Activated T-helper 17 cell treated with anti-CD3 and anti-CD28 coated beads, Interleukin-2, amount 50 U/mL, for 72 hours (primary cell): ENCODE measurements around the gene NPR3. TPM values are rescaled to one million over a fixed set of nuclear protein-coding genes. Genes with fewer than 3 reads are reported as not detected.

Experiments used
- ATAC-seq: fragments of 150-1000 bp; cut with Tn5 transposase; replicated peaks from 2 replicates; pipeline ENCODE4 v1.10.0; 2021; ENCODE audit warnings: mild to moderate bottlenecking, moderate library complexity
- H3K27ac Mint-ChIP-seq: one replicate; pipeline ENCODE4 v1.8.0; 2022; ENCODE audit warnings: mixed read lengths
- H3K27me3 Mint-ChIP-seq: one replicate; pipeline ENCODE4 v1.8.0; 2022; ENCODE audit warnings: mixed read lengths
- H3K36me3 Mint-ChIP-seq: one replicate; pipeline ENCODE4 v1.8.0; 2022; ENCODE audit warnings: low read depth, mild to moderate bottlenecking, mixed read lengths
- H3K4me1 Mint-ChIP-seq: one replicate; pipeline ENCODE4 v1.8.0; 2022; ENCODE audit warnings: mixed read lengths
- H3K4me3 Mint-ChIP-seq: one replicate; pipeline ENCODE4 v1.8.0; 2022; ENCODE audit warnings: mild to moderate bottlenecking, mixed read lengths
- H3K9me3 Mint-ChIP-seq: one replicate; pipeline ENCODE4 v1.8.0; 2022; ENCODE audit warnings: mixed read lengths
- total RNA-seq, 2 donors: library from RNA; stranded (reverse); gene quantifications; one replicate each; pipeline ENCODE4 v1.2.3, GENCODE V29; 2022

NPR3 gene
- total RNA-seq, 2 donors from 2014 or later: 0.09 to 0.66 TPM

DNA sequence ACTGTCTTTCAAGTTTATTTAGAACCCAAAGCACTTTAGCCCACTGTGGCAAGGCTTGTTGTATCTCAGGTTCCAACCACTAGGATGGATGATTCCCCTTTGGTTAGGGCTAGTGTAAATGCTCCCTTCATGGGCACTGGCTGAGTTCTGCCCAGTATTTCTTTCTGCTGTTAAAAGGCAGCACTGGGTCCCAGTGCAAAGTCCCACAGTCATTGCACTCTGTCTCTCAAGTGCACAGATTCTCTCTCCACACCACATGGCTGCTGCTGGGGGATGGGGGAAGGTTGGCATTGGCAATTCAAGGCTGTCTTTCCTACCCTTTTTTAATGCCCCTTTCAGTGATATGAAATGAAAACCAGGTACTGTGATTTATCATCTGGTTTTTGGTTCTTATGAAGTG is 7.2 kb upstream of the NPR3 start:
- Mint-ChIP-seq H3K27ac (no peak overlapping the region), H3K4me3 (no peak overlapping the region), H3K27me3 (peaks cover 33% of the 10 kb centered on the region), H3K36me3 (no peaks in the 10 kb centered on the region), H3K9me3 (no peaks in the 10 kb centered on the region), H3K4me1 (no peaks in the 10 kb centered on the region)
- no peak for ATAC-seq

DNA sequence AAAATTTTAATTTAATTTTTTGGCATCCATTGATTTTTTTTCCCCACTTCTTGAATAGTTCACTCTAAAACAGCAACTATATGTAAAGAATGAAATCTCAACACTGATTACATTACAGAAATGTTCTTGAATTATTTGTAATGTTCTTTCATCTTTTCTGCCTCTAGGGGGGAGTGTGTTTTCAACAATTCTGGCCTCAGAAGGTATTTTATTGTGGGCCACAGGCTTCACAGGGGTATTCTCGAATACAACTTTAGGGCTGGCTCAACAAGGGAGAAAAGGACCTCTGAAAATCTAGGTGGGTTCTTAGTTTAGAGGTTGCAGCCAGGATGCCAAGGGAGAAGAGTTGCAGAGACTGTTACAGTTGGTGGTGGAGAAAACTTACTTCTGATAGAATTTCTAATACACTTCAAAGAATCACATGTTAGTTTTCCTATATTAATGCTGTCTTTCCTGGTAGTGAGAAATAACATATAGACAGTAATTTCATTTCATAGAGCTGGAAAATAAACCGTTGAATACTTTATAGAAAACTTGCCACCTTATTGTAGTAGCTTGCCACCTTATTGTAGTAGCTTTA is 3.6 kb upstream of the NPR3 start:
- H3K36me3 Mint-ChIP-seq: no peaks in the 10 kb centered on the region
- H3K27ac Mint-ChIP-seq: no peak overlapping the region
- peaks cover 28% of the 10 kb centered on the region for H3K27me3 Mint-ChIP-seq
- no peaks in the 10 kb centered on the region for H3K4me1 Mint-ChIP-seq
- no peak for ATAC-seq
- no peaks in the 10 kb centered on the region for H3K9me3 Mint-ChIP-seq
- no peak overlapping the region for H3K4me3 Mint-ChIP-seq

DNA sequence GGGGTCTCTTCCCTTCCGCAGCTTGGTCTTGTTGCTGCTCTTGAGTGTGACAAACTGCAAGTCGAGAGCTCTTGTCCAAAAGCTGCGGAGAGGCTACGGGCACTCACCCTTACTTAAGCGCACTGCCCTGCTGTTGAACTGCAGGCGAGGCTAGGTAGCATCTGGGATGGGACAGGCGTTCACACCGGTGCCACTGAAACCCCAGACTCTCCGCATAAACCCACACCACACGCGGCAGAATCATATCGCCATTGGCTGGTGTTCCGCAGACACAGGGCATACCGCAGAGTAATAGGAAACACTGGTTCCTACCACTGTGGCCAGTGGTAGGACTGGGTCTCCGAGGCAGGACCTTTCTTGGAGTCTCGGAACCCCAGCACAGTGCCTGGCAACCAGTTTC is 2.2 kb upstream of the NPR3 start:
- H3K4me1 Mint-ChIP-seq: peaks cover 5% of the 10 kb centered on the region
- no peak overlapping the region for H3K27ac Mint-ChIP-seq
- peaks cover 35% of the 10 kb centered on the region for H3K27me3 Mint-ChIP-seq
- no peaks in the 10 kb centered on the region for H3K36me3 Mint-ChIP-seq
- ATAC-seq: no peak
- H3K9me3 Mint-ChIP-seq: no peaks in the 10 kb centered on the region
- H3K4me3 Mint-ChIP-seq: no peak overlapping the region

DNA sequence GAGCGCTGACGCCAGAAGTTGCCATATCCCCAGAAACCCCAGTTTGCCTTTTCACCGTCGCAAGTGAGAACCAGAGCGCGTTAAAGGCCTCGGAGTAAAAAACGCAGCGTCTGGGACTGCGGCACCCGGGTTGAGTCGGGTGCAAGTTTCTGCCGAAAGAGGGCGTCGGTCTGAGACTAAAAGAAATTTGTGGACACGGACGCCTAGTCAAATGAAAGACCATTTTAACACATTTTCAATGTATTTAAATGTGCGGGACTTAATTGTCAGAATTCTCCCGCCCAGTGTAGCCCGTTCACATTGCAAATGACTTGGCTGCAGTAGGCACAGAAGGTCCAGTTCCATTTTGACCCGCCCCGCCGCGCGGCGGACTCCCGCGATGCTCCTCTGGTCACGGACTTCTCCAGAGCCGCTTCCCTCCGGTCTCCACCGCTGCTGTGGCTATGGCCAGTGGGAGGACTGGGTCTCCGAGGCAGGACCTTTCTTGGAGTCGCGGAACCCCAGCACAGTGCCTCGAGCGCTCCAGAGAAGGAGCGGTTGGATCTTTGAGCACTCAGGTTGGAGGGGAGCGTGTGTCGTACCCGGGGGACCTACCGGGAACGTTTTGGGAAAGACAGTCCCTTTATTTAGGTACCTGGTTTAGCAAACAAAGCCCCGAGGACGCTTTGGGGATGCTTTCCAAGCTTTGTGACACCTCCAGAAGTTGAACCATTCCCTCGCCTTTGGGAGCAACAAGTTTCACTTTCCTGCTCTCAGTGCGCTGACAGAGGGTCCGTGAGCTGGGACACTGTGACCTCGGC is 1.2 kb upstream of the NPR3 start:
- Mint-ChIP-seq H3K27ac (no peak overlapping the region), H3K9me3 (no peaks in the 10 kb centered on the region), H3K27me3 (peaks cover 41% of the 10 kb centered on the region), H3K4me1 (peaks cover 5% of the 10 kb centered on the region), H3K36me3 (no peaks in the 10 kb centered on the region), H3K4me3 (peak overlapping the region; percentile 73)
- peak; percentile 62 for ATAC-seq

DNA sequence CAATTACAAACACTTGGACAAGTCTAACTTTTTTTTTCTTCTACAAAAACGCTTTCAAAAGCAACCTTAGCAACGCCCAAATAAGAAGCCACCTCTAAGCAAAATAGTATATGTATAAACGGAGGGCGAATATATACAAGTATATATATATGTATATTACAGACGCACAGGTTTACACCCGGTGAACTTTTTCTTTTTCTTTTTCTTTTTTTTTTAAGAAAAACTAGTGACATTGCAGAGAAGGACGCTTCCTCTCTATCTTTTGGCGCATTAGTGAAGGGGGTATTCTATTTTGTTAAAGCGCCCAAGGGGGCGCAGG is 200 bp downstream of the NPR3 start:
- H3K4me3 Mint-ChIP-seq: peak overlapping the region; percentile 73

DNA sequence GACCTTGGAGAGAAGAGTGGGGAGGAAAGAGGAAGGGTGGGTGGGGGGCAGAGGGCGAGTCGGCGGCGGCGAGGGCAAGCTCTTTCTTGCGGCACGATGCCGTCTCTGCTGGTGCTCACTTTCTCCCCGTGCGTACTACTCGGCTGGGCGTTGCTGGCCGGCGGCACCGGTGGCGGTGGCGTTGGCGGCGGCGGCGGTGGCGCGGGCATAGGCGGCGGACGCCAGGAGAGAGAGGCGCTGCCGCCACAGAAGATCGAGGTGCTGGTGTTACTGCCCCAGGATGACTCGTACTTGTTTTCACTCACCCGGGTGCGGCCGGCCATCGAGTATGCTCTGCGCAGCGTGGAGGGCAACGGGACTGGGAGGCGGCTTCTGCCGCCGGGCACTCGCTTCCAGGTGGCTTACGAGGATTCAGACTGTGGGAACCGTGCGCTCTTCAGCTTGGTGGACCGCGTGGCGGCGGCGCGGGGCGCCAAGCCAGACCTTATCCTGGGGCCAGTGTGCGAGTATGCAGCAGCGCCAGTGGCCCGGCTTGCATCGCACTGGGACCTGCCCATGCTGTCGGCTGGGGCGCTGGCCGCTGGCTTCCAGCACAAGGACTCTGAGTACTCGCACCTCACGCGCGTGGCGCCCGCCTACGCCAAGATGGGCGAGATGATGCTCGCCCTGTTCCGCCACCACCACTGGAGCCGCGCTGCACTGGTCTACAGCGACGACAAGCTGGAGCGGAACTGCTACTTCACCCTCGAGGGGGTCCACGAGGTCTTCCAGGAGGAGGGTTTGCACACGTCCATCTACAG is 760 bp downstream of the NPR3 start:
- Mint-ChIP-seq H3K36me3 (no peaks in the 10 kb centered on the region), H3K9me3 (no peaks in the 10 kb centered on the region), H3K27me3 (peaks cover 40% of the 10 kb centered on the region), H3K4me3 (peak overlapping the region; percentile 73), H3K4me1 (peaks cover 5% of the 10 kb centered on the region), H3K27ac (no peak overlapping the region)
- ATAC-seq: no peak

More for the DNA sequence above, 200 bp downstream of the NPR3 start:
- no peak for ATAC-seq
- no peaks in the 10 kb centered on the region for H3K36me3 Mint-ChIP-seq
- peaks cover 5% of the 10 kb centered on the region for H3K4me1 Mint-ChIP-seq
- H3K27ac Mint-ChIP-seq: no peak overlapping the region
- peaks cover 39% of the 10 kb centered on the region for H3K27me3 Mint-ChIP-seq
- no peaks in the 10 kb centered on the region for H3K9me3 Mint-ChIP-seq

DNA sequence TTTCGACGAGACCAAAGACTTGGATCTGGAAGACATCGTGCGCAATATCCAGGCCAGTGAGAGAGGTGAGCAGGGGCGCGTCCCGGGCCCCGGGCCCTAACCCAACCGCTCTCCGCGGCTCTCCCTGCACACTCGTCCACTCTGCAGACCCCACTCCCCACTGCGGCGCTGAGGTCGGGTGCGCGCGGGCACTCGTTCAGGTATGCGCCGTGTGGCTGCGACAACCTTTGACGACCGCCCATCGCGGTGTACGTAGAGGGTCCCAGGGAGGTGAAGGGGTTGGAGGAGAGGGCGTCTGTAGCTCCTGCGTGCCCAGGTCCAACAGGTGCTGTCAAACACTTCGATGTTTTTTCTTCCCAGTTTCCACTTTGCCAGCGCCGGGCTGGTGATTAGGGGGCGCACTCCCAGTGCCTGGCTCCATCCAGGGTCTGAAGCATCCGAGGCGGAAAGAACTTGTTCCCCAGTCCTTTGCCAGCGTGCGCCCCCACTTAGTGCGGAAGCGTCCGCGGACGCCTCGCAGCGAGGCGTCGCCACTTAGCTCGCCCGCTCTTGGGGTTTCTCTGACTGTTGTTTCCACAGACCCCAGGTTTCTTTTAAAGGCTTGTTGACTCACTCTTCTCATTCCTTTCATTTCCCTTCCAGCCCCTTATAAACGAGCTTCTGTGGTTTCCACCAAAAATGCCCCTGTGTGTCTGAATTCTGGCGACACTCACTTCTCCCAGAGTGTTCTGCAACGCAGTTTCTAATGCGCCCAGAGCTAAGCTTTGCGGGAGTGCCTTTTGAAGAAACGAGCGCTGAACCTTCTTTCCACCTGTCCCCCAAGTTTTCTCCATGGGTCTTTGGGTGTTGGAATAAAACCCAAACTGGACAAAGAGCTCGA is 1.6 kb downstream of the NPR3 start:
- H3K27me3 Mint-ChIP-seq: peaks cover 43% of the 10 kb centered on the region
- ATAC-seq: no peak
- H3K4me1 Mint-ChIP-seq: peaks cover 5% of the 10 kb centered on the region
- H3K9me3 Mint-ChIP-seq: no peaks in the 10 kb centered on the region
- H3K27ac Mint-ChIP-seq: no peak overlapping the region
- peak overlapping the region; percentile 33 for H3K4me3 Mint-ChIP-seq
- H3K36me3 Mint-ChIP-seq: no peaks in the 10 kb centered on the region

DNA sequence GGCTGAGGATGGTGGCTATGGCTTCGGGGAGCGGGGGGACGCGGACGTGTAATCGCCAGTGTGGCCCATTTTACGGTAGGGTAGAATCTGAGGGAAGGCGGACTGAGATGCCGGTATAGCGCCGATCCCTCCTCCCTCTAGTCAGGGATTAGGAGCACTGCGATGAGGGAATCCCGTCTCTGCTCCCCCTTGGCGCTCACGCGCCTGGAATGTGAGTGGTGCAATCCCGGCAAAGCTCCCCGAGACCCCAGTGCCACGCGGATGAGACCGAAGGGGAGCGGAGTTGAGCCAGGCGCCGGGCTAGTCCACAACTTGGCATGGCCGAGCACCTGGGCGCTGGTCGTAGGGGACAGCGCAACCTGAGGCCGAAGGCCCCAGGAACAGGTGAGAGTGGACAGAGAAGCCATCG is 2.2 kb downstream of the NPR3 start:
- ATAC-seq: no peak
- Mint-ChIP-seq H3K27ac (no peak overlapping the region), H3K4me3 (peak overlapping the region; percentile 33), H3K27me3 (peaks cover 46% of the 10 kb centered on the region), H3K4me1 (peaks cover 5% of the 10 kb centered on the region), H3K36me3 (no peaks in the 10 kb centered on the region), H3K9me3 (no peaks in the 10 kb centered on the region)

DNA sequence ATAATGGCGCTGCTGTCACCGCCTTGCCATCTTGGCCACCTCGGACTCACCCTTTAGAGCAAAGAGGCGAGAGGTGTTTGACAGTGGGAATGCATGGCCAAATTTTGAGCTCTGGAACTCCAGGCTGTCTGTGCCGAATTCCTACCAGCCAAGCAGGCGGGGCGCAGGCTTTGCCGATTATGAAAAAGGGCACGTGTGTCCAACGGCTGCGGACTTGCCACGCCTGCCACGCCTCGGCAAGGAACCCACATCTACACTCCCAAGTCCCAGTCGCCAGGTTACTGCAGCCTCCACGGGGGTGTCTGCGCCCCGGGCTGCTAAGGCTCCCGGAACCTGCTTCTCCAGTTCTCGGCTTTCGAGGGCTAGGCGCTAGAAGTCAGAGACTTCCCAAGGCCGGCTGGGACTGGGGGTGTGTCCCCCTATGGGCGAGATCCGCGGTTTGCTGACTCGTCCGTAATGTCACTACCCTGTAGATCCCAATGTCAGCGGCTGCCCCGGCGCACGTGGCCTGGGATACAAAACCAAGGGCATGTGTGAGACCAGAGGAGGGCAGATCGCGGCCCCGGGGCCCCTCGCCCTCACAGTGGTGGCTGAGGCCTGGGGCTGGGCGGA is 2.8 kb downstream of the NPR3 start:
- Mint-ChIP-seq H3K9me3 (no peaks in the 10 kb centered on the region), H3K27me3 (peaks cover 44% of the 10 kb centered on the region), H3K4me3 (no peak overlapping the region), H3K27ac (no peak overlapping the region), H3K4me1 (peaks cover 5% of the 10 kb centered on the region), H3K36me3 (no peaks in the 10 kb centered on the region)
- ATAC-seq: no peak

DNA sequence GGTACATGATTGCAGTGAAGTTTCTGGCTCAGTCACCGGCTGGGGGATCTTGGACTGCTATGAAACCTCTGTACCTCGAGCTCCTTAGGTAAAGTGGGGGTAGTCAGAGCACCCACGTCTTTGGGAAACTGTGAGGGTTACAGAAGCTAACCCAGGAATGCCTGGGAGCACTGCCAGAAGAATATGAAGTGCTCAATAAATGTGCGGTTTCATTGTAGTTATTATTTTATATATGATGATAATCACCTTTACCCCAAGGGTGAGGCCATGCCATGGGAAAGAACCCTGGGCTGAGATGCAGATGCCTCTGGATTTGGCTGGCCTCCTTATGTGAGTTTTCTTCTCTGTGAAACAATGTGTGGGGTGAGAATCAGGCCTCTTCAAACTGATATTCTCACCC is 3.7 kb downstream of the NPR3 start:
- H3K27me3 Mint-ChIP-seq: peaks cover 40% of the 10 kb centered on the region
- no peak overlapping the region for H3K4me3 Mint-ChIP-seq
- no peaks in the 10 kb centered on the region for H3K36me3 Mint-ChIP-seq
- H3K4me1 Mint-ChIP-seq: peaks cover 5% of the 10 kb centered on the region
- H3K9me3 Mint-ChIP-seq: peaks cover 3% of the 10 kb centered on the region
- H3K27ac Mint-ChIP-seq: no peak overlapping the region
- ATAC-seq: no peak

DNA sequence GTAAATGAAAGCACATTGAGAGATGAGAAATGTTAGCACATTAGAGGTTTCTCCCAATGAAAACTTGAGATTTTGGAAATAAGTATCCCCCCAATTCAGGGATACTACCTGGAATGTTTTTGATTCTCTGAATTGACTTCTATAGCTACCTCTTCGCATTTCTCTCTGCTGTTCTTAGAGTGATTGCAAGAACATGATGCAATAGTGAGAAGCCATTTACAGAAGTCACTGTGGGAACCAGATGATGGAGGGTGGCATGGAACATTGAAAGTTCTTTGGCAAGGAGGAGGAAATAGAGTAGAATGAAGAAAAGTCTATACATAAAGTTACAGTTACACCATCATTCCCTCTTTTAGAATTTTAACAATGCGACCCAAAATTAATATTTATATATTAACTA is 9.2 kb downstream of the NPR3 start:
- no peak overlapping the region for H3K27ac Mint-ChIP-seq

DNA sequence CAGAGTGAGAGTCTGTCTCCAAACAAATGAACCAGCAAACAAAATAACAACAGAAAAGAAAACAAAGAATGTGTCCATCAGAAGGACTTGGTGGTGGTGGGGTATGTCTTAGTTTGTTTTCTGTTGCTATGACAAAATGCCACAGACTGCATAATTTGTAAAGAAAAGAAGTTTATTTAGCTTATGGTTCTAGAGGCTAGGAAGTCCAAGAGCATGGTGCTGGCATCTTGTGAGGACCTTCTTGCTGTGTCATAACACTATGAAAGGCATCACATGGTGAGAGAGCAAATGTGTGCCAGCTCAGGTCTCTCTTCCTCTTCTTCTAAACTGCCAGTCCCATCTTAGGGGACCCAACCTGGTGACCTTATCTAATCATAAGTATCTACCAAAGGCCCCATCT is 10.5 kb downstream of the NPR3 start:
- Mint-ChIP-seq H3K27ac (no peak overlapping the region), H3K4me1 (no peaks in the 10 kb centered on the region), H3K9me3 (peaks cover 3% of the 10 kb centered on the region), H3K27me3 (peaks cover 40% of the 10 kb centered on the region), H3K36me3 (no peaks in the 10 kb centered on the region), H3K4me3 (no peak overlapping the region)
- ATAC-seq: no peak

More for the DNA sequence above, 9.2 kb downstream of the NPR3 start:
- Mint-ChIP-seq H3K4me1 (no peaks in the 10 kb centered on the region), H3K27me3 (peaks cover 37% of the 10 kb centered on the region), H3K4me3 (no peak overlapping the region), H3K36me3 (no peaks in the 10 kb centered on the region), H3K9me3 (peaks cover 3% of the 10 kb centered on the region)
- ATAC-seq: no peak

DNA sequence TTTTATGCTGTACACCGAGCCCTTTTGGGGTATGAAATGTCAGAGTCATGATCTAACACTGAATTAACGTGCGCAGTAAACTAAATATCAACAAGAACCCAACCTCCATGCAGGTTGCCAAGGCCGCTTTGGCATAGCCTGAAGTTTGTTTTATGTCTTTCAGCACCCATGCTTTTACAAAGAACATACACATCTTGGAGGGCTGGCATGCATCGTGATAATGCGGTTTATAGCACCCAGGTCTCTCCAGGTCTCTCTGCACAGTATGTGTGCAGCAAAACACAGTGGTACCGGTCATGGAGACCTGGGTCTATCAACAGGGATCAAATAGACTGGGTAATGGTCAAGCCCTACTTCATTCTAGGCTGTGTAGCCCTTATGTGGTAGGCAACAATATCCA is 11.8 kb downstream of the NPR3 start:
- peaks cover 3% of the 10 kb centered on the region for H3K9me3 Mint-ChIP-seq
- H3K27ac Mint-ChIP-seq: no peak overlapping the region
- peaks cover 29% of the 10 kb centered on the region for H3K27me3 Mint-ChIP-seq
- no peaks in the 10 kb centered on the region for H3K36me3 Mint-ChIP-seq
- no peak overlapping the region for H3K4me3 Mint-ChIP-seq
- ATAC-seq: no peak
- no peaks in the 10 kb centered on the region for H3K4me1 Mint-ChIP-seq

DNA sequence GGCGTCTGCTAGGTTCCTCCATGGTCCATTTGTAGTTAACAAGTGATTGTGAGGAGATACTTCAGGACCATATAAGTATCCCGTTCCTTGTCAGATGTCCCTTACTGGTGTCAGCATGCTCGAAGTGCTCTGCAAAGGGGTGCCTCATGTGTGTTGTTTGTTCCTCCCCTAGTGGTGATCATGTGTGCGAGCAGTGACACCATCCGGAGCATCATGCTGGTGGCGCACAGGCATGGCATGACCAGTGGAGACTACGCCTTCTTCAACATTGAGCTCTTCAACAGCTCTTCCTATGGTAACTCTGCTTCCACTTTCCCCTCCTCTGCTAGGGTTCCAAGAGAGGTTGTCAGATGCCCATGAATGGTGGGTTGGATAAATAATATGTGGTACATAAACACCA is 13.4 kb downstream of the NPR3 start:
- Mint-ChIP-seq H3K27ac (no peak overlapping the region), H3K27me3 (peaks cover 28% of the 10 kb centered on the region), H3K36me3 (no peaks in the 10 kb centered on the region), H3K9me3 (peaks cover 3% of the 10 kb centered on the region), H3K4me1 (no peaks in the 10 kb centered on the region), H3K4me3 (no peak overlapping the region)
- no peak for ATAC-seq
